ENCODE results near the gene IFITM10.

Gene IFITM10

GRCh38 chr11:1750840-1751530 lies 590 bp upstream of the IFITM10 start:
- no peak for DNase-seq

GRCh38 chr11:1749395-1750351 lies 722 bp downstream of the IFITM10 start:
- no peak for DNase-seq

GRCh38 chr11:1748636-1749394 lies 1.6 kb downstream of the IFITM10 start:
- DNase-seq = no peak

GRCh38 chr11:1747753-1748635 lies 2.4 kb downstream of the IFITM10 start:
- DNase-seq = no peak

- DNase-seq = no peak
Observed at GRCh38 chr11:1746956-1747752, 3.2 kb downstream of the IFITM10 start.

- no peak for DNase-seq
Observed at GRCh38 chr11:1746511-1746931, 3.9 kb downstream of the IFITM10 start.

- DNase-seq = no peak
Observed at GRCh38 chr11:1745701-1746320, 4.6 kb downstream of the IFITM10 start.

GRCh38 chr11:1744891-1745700 lies 5.3 kb downstream of the IFITM10 start:
- no peak for DNase-seq

- DNase-seq = no peak
Observed at GRCh38 chr11:1744137-1744886, 6.1 kb downstream of the IFITM10 start.

- DNase-seq = no peak
Observed at GRCh38 chr11:1743585-1744136, 6.7 kb downstream of the IFITM10 start.

- no peak for DNase-seq
Observed at GRCh38 chr11:1742869-1743584, 7.4 kb downstream of the IFITM10 start.

- DNase-seq = no peak
Observed at GRCh38 chr11:1742371-1742770, 8.0 kb downstream of the IFITM10 start.

- no peak for DNase-seq
Observed at GRCh38 chr11:1741741-1742140, 8.7 kb downstream of the IFITM10 start.

- DNase-seq = no peak
Observed at GRCh38 chr11:1740786-1741530, 9.4 kb downstream of the IFITM10 start.

- DNase-seq = no peak
Observed at GRCh38 chr11:1739576-1739975, 10.8 kb downstream of the IFITM10 start.

- DNase-seq = no peak
Observed at GRCh38 chr11:1738380-1738779, 12.0 kb downstream of the IFITM10 start.

- no peak for DNase-seq
Observed at GRCh38 chr11:1737080-1737757, 13.2 kb downstream of the IFITM10 start.
